Stimulated activated CD4-positive, alpha-beta T cell treated with anti-CD3 and anti-CD28 coated beads, Interleukin-12 subunit alpha, Interleukin-12 subunit beta, amount 100 ng/mL, for 48 hours (primary cell): ENCODE measurements around the gene ITPKC.

Experiments used
- DNase-seq, 3 donors: peaks; one replicate each; pipeline ENCODE4 v3.0.0-alpha.2; 2020; ENCODE audit warnings: low read depth in 2 of 3, low spot score in 1 of 3

ITPKC gene

DNA sequence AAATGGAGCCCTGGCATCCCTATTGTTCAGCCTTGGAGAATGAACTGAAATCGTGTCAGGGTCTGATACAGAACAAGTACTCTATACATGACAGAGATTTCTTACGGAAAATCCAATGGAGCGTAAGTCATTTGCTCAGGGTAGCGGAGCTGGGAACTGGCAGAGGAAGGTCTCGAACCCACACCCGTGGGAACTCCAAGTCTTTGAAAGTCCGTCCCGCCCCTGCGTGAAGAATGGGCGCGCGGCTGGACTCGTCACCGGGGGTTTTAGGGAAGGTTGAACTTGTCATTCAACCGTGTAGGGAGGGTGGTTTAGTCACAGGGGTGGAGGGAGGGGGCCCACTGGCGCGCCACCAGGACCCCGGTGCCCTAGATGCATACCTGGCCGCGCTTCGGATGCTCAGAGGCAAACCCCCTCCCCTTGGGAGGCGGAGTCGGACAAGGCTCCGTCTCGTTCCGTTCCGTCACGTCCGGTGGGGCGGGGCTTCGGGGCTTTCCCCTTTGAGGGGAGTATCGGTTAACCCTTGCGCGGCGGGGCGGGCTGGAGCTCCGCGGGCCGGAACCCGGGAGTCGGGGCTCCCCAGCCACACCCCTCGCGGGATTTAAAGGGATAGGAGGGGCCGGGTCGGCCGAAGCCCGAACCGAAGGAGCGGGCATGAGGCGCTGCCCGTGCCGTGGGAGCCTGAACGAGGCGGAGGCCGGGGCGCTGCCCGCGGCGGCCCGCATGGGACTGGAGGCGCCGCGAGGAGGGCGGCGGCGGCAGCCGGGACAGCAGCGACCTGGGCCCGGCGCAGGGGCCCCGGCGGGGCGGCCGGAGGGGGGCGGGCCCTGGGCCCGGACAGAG, at the start of gene ITPKC, which contains the start of gene COQ8B:
ITPKC (plus strand) TSS at position 631 of the 843 bp plus-strand sequence; CDS start at position 655, 24 bp downstream.
COQ8B (minus strand) TSS at position 405 of the 843 bp plus-strand sequence. CDS start 2,254 bp downstream, outside the sequence.
- peak; percentile 99 to 100 (median 99) for DNase-seq

GRCh38 chr19:40667602-40668001, 49.3 kb upstream of the ITPKC start:
- no peak for DNase-seq

DNA sequence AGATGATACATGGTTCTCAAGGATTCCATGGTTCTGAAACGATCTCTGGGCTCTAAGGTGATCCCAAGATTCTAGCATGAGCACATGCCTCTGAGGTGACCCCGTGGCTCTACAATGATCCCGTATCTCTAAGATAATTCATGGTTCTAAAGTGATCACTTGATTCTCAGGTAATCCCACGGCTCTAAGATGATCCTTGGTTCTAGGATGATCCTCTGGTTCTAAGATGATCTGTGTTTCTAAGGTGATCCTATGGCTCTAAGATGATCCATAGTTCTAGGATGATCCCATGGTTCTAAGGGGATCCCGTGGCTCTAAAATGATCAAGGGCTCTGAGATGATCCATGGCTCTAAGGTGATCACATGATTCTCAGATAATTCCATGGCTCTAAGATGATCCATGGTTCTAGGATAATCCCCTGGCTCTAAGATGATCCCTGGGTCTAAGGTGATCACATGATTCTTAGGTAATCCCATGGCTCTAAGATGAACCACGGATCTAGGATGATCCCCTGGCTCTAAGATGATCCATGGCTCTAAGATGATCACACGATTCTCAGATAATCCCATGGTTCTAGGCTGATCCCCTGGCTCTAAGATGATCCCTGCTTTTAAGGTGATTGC, 47.8 kb upstream of the ITPKC start:
- DNase-seq: no peak

DNA sequence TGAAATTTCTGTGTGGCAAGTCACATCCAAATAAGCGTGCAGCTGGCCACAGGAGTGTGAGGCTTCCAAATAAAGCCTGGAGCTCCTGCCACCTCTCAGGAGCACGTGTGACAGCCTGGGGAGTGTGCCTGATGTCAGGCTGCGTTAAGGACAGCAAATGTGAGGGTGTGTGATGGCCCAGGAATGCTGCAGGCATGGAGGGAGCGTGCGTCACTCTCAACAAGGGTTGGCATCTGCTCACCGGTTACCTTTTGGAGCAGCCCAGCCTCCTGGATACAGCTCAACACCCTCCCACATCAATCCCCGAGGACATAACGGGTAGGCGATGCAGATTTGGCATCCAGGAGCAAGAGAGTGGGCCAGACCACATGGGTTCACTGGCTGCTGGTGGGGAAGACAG, 45.5 kb upstream of the ITPKC start:
- DNase-seq: no peak

DNA sequence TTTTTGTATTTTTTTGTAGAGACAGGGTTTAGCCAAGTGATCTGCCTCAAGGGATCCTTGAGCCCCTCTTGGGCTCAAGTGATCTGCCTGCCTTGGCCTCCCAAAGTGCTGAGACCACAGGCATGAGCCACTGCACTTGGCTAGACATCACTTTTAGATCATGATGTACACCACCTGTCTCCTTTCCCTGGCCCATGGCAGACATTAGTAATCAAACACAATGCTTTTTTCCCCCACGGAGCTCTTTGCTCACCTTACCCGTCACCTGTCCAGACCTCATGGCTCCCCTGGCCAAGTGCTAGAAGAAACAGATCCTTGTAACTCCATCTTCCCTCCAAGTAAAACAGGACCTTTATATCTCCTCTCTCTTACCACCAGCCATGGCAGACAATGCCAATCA, 44.9 kb upstream of the ITPKC start:
- DNase-seq: no peak

- no peak for DNase-seq
Observed at GRCh38 chr19:40672573-40673299, 44.2 kb upstream of the ITPKC start.

- DNase-seq: no peak
Observed at GRCh38 chr19:40673397-40673796, 43.5 kb upstream of the ITPKC start.

- DNase-seq: no peak
Observed at GRCh38 chr19:40674291-40674690, 42.6 kb upstream of the ITPKC start.

DNA sequence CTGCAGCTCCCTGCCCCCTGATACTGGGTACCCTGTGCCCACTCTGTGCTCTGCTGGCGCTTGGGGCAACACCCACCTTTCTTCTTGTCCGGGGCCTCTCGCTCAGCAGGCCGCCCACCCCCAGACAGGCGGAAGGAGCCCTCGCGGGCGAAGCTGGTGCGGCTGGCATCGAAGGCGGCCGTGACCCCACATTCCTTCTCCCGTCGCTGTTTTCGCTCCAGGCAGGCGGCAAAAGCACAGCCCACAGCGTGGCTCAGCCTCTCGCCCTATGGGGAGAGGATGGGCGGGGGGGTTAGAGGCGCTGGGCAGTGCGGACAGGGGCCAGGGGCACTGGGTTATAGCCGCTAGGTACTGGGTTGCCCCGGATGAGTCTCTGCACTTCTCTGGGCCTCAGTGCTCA, 39.8 kb upstream of the ITPKC start:
- no peak for DNase-seq

GRCh38 chr19:40681039-40681438, 35.9 kb upstream of the ITPKC start:
- DNase-seq: no peak

DNA sequence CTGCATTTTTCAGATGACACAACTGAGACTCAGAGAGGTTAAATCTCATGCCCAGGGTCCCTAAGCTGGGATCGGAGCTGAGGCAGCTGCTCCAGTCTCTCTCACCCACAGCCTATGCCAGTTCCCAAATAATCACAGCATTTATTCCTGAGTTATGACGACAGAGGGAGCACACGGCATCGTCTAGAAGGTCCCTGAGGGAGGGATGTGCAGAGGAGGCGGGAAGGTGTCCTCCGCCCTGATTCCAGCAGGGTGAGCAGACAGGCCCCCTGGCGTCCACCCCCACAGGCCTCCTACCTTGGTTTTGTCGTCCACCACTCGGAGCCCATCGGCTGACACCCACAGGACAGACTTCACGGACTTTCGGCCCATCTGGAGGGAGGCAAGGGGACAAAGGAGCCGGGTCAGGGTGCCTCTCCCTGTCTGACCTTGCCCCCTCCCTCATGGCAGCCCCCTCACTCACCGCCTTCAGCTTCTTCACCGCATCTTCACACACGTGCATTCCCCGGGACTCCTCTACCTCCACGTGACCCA, 34.4 kb upstream of the ITPKC start:
- DNase-seq: no peak

DNA sequence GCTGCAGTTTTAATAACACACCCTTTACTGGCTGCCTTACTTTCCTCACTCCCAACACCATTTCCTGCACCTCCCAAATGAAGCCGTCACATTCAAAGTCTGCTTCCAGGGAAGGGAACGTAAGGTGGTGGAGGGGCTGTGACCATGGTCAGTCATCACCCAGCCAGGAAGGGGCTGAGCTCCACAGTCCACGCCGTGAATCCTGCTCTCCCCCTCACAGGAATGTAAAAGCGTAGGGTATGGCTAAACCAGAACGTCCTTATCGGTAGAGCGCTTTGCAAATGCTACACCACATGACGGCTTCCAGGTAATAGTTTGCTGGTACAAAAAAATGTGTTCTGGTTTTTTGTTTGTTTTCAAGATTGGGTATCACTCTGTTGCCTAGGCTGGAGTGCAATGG, 33.5 kb upstream of the ITPKC start:
- DNase-seq: no peak

- no peak for DNase-seq
Observed at GRCh38 chr19:40684280-40684679, 32.6 kb upstream of the ITPKC start.

DNA sequence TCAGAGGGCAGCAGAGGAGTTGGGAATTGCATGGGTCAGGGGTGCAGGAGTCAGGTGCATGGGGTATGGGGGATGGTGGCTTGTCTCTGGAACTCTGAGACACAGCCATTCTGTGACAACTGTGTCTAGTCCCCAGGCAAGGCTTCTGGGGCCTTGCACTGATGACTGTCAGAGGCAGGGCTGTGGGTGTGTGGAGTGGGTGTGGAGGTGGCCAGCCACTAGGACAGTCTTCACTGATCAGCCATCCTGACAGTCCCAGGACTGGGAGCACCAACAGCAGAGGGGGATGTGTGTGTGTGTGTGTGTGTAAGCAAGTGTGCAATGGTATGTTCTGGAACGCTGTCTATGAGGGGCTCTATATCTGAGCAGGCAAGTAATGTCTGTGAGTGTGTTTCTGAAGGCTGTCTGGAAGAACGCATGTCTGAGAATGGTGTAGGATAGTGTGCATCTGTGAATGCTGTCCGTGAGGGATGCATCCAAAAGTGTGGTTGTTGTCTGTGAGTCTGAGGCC, 31.8 kb upstream of the ITPKC start:
- no peak for DNase-seq

DNA sequence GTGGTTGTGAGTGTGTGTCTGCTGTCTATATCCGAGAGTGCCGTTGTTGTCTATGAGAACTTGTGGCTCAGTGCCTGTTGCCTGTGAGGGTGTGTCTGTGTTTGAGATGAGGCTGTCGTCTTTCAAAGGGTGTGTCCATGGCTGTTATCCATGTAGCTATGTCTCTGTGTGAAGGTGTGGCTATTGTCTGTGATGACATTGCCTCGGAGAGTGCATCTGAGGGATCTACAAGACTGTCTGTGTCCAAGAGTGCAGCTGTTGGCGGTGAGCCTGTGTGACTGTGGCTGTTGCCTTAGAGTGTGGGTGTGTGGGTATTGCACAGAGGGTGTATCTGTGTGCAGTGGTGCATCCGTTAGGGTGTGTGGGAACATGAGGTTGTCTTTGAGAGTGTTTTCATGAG, 31.3 kb upstream of the ITPKC start:
- DNase-seq: no peak

DNA sequence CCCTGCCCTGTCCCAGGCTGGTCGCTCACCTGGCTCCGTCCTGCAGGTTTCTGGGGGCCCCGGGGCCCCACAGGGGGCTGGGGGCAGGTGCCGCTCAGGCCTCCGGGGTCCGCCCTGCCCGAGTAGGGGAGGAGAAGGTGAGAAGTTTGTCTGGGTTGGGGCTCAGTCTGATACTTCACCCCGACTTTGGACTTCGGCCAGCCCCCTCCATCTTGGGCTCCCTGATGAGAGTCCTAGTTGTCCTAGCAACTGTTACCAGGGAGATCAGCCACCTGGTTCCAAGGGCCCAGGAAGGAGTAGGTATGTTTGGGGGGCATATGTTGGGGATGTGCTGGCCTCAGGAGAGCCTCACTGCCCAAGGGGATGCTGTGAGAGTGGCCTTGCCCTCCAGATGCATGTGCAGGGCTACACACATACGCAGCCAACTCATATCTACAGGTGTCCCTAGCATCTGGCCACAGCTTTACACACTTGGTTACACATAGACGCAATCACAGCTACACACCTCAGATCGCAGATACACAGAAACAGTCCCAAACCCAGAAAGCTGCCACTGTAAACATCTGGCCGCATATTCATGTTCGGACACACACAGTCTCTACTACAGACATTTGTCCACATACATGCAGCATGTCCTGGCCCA, 29.9 kb upstream of the ITPKC start:
- DNase-seq: no peak

- DNase-seq: no peak
Observed at GRCh38 chr19:40687525-40688016, 29.3 kb upstream of the ITPKC start.

- DNase-seq: no peak
Observed at GRCh38 chr19:40688309-40688708, 28.6 kb upstream of the ITPKC start.

DNA sequence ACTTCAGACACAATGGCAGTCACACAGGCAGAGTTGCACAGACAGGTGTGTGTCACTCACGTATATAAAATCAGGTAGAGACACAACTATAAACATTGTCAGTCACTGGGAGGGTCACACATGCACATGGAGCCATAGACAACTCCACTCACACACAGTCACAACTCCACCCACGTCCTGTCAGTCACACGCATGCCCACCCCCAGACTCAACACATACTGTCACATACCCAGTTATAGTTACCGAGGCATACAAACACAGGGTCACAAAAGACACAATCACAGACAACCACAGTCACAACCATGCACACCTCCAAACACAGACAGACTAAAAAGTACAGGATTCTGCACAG, 27.9 kb upstream of the ITPKC start:
- no peak for DNase-seq

GRCh38 chr19:40689339-40690049, 27.4 kb upstream of the ITPKC start:
- no peak for DNase-seq
